ENCODE data around the gene PCSK6. TPM values are rescaled to one million over a fixed set of nuclear protein-coding genes. Genes with fewer than 3 reads are reported as not detected.

PCSK6 gene
- total and polyA plus RNA-seq, 7 donors: 2.9 to 10.3 (median 6.4) TPM

DNA sequence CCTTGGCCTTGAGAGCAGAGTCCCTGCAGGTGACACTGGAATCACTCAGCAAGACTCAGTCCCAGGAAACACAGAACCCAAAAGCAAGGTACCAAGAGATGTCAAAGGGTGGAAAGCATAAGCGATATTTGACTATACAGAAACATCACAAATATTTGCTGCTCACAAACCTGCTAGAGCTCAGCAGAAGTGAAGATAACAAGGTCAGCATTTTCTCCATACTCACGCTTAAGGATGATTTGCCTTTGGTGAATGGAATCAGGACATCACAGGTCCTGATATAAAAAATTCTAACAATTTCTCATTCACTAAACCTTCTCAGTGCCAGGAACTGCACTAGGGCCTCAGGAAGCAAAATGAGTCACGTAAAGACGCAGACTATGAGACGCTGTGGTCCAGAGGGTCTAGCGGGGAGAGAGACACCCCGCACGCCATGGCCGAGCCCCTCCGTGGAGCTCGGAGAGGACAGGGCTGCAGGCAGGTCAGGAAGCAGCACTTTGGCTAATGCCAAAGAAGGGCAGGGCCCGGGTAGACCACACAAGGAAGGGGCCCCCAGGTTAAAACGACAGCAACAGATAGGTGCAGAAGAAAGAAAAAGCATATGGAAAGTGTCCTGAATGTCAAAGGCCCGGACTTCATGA is 10.7 kb downstream of the PCSK6 start:
- Histone ChIP-seq H3K9me3 (no peaks in the 10 kb centered on the region), H3K4me3 (no peak overlapping the region), H3K27me3 (no peaks in the 10 kb centered on the region), H3K36me3 (no peaks in the 10 kb centered on the region), H3K4me1 (no peaks in the 10 kb centered on the region), H3K27ac (no peak overlapping the region)
- intact Hi-C loops (cut with DNase I): no loop called here
- no peak for DNase-seq
- WGBS, 2 donors: 89 to 90% methylated on average over 14 of the region's 14 CpGs
- TF ChIP-seq CTCF (IDR thresholded peaks at IDR 0.05) (no peak), EP300 (IDR thresholded peaks at IDR 0.05) (no peak), POLR2AphosphoS5 (IDR thresholded peaks at IDR 0.05) (no peak), POLR2A (IDR thresholded peaks at IDR 0.05) (no peak)

GRCh38 chr15:101477851-101478362 is 11.6 kb downstream of the PCSK6 start:
- no peaks in the 10 kb centered on the region for H3K36me3 ChIP-seq
- intact Hi-C loops (cut with DNase I): no loop called here
- no peak overlapping the region for H3K4me3 ChIP-seq
- no peak for DNase-seq
- 48 to 77% methylated on average over 5 of the region's 5 CpGs for WGBS, 2 donors
- no peaks in the 10 kb centered on the region for H3K9me3 ChIP-seq
- TF ChIP-seq CTCF (IDR thresholded peaks at IDR 0.05): no peak
- no peak for TF ChIP-seq POLR2AphosphoS5 (IDR thresholded peaks at IDR 0.05)
- TF ChIP-seq POLR2A (IDR thresholded peaks at IDR 0.05): no peak
- TF ChIP-seq EP300 (IDR thresholded peaks at IDR 0.05): no peak
- H3K4me1 ChIP-seq: no peaks in the 10 kb centered on the region
- H3K27me3 ChIP-seq: no peaks in the 10 kb centered on the region
- no peak overlapping the region for H3K27ac ChIP-seq

- Histone ChIP-seq H3K4me3 (no peak overlapping the region), H3K36me3 (no peaks in the 10 kb centered on the region), H3K27ac (no peak overlapping the region), H3K27me3 (no peaks in the 10 kb centered on the region), H3K9me3 (no peaks in the 10 kb centered on the region), H3K4me1 (no peaks in the 10 kb centered on the region)
- TF ChIP-seq CTCF (IDR thresholded peaks at IDR 0.05) (no peak), POLR2AphosphoS5 (IDR thresholded peaks at IDR 0.05) (no peak), EP300 (IDR thresholded peaks at IDR 0.05) (no peak), POLR2A (IDR thresholded peaks at IDR 0.05) (no peak)
- DNase-seq: no peak
- intact Hi-C loops (cut with DNase I): no loop called here
- 87 to 93% methylated on average over 10 of the region's 10 CpGs for WGBS, 2 donors
These were observed 12.8 kb downstream of the PCSK6 start for GRCh38 chr15:101476756-101477155.

DNA sequence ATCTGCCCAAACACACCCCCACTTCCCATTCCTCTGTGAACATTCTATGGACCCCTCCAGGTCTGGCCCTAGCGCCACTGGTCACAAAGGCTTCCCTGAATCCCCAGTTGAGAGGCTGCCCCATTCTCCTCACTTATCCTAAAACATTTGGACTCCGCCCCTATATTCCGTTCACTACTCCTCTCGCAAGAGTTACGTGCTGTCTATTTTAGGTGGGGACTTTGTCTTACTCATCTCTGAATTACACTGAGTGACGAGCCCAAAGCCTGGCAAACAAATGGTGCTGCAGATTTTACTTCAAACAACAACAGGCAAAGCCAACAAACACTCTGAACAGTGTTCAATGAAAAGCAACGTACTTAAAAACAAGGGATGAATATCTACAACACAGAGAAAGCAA is 14.5 kb downstream of the PCSK6 start:
- TF ChIP-seq POLR2AphosphoS5 (IDR thresholded peaks at IDR 0.05): no peak
- no peak for TF ChIP-seq POLR2A (IDR thresholded peaks at IDR 0.05)
- no peak for TF ChIP-seq EP300 (IDR thresholded peaks at IDR 0.05)
- no peak for TF ChIP-seq CTCF (IDR thresholded peaks at IDR 0.05)
- Histone ChIP-seq H3K27ac (no peak overlapping the region), H3K36me3 (no peaks in the 10 kb centered on the region), H3K4me3 (no peak overlapping the region), H3K4me1 (no peaks in the 10 kb centered on the region), H3K27me3 (no peaks in the 10 kb centered on the region), H3K9me3 (no peaks in the 10 kb centered on the region)
- intact Hi-C loops (cut with DNase I): no loop called here
- WGBS, 2 donors: 87 to 90% methylated on average over 7 of the region's 7 CpGs
- no peak for DNase-seq

- intact Hi-C loops (cut with DNase I): no loop called here
- DNase-seq: no peak
- TF ChIP-seq CTCF (IDR thresholded peaks at IDR 0.05): no peak
- TF ChIP-seq EP300 (IDR thresholded peaks at IDR 0.05): no peak
- no peak for TF ChIP-seq POLR2AphosphoS5 (IDR thresholded peaks at IDR 0.05)
- TF ChIP-seq POLR2A (IDR thresholded peaks at IDR 0.05): no peak
- Histone ChIP-seq H3K4me3 (no peak overlapping the region), H3K27me3 (no peaks in the 10 kb centered on the region), H3K4me1 (peaks cover 0 to 4% (median 0%) of the 10 kb centered on the region in 4 donors), H3K27ac (no peak overlapping the region), H3K9me3 (no peaks in the 10 kb centered on the region), H3K36me3 (no peaks in the 10 kb centered on the region)
- 93 to 95% methylated on average over 10 of the region's 10 CpGs for WGBS, 2 donors
These were observed 15.3 kb downstream of the PCSK6 start for GRCh38 chr15:101474233-101474632.

Data from sigmoid colon (tissue), 7 donors.